Kidney capillary endothelial cell (primary cell): ENCODE data around the gene EPB41L1.
"Not testable (repeated sequence)": the region's sequence is repeated elsewhere in the genome, so short reads cannot be mapped to it uniquely, and the experiment has no call there.

Experiments
- DNase-seq: peaks from one replicate; pipeline ENCODE4 v3.0.0-alpha.2; 2018; ENCODE audit warnings: low spot score

EPB41L1 gene

DNA sequence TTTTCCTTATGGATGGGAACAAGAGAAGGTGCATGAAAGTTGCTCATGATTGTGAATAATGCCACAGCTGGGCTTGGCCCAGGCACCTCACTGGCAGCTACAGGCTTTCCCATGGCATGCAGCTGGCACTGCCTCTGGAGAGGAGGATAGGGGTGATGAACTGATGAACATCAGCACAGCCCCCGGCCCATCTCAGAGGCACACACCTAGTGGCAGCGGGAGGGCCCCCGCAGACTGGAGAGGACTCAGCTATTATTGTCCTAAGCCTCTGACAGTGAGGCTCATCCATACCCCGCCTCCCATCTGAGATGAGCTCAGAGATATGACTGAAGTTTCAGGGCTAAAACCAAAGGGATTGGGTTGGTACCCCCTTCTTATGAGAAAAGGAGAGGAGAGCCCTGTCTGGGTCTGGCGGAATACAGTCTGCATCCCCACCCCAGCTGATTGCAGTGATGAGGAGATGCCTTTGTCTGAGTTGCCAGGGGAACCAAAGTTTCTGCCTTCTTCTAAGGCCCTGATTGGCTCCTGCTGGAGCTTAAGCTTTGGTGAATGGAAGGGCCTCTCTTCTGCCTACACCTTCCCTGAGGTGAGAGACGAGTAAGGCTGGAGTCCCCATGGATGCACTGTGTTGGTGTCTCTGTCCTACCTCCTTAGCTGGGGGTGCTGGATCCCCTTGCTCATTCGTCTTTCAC, 27.6 kb upstream of the EPB41L1 start:
- DNase-seq, result no peak

DNA sequence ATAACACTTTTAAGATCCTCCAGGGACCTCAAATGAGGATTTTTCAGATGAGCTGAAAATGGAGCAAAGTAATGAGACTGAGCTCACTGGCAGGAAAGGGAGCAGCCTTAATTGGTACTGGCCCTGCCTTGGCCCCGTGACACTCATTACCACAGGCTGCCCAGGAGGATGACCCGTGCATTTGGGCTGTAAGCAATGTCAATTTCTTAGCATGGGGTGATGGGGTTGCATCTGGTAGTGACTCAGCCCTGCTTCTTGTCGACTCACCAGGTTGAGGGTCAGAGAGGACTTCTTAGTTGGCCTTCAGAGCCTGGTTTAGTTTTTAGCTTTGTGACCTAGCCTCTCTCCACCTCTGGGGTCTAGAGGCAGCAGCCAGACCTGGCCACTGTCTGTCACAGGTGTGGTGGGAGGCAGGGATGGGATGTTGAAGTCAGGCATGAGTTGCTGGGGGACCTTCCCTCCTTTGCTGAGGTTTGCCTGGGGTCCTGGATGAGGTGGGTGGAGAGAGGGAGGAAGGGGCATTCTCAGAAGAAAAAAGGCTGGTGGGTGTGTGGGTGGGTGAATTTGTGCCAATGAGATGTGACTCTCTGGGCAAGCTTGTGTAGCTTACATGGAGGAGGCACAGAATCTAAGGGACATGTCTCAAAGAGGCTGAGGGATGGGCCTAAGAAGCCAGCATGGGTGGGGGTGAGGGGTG, 25.9 kb upstream of the EPB41L1 start:
- DNase-seq, result peak; percentile 48

DNA sequence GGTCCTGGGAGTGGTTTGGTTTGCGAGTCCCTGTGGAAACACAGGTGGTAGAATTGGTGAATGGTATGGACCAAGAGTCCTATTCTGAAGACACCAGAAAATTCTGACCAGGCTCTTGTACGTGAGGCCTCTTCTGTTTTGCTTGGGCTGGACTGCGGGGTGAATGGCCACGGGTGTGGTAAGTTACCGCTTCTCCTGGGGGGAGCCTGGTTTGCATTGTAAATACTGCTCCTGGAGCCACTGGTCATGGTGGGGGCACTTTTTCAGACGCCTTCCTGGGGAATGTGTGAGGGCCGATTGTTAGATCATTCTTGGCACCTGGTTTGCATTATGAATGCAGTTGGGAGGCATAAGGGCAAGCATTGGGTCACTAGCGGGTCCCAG, 25.4 kb upstream of the EPB41L1 start:
- DNase-seq, result no peak

DNA sequence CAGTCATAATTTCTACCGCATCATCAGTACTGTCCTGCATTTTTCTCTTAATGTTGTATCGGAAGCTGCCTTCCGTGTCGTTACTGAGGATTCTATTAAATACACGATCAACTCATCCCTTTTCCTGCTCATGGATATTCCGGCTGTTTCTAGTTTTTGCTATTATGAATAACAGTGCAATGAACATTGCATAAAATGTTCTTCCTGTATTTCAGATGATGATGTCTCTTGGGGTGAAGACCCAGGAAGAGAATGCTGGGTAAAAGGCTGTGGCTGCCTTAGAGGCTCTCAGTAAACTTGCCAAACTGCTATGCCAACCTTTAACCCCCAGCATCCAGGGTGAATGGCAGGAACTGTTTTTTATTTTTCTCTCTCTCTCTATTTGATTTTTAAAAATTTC, 24.1 kb upstream of the EPB41L1 start:
- DNase-seq, result no peak

DNA sequence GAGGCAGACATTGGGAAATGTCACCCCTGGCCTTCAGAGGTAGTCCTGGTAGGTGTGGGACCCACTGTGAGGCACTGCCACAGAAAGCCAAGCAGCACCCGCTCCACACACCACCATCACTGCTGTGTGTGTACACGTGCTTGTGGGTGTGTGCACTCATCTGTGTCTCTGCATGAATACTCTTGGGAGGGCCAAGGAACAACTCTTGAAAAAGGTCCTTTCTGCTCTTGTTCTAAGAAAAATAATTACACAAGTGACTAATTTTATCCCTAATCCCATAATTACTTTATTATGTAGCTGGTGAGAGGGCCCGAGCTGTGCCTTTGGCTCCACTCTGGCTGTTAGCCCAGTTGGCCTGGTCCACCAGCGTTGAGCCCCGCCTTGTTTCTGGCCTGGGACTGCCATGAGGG, 21.7 kb upstream of the EPB41L1 start:
- no peak for DNase-seq

DNA sequence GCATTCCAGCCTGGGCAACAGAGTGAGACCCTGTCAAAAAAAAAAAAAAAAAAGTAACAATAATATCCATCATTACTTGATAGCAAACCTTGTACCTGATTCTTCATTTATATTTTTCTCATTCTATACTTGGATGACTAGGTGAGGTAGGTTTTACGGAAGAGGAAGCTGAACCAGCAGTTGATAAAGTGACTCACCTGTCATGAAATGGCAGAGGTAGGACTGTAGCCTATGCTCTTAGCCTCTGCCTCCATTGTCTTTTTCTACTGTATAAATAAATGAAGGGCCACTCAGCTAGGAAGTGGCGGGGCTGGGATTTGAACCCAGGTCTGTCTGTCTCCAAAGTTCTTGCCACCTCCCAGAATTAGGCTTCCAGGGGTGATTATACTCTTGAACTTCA, 20.7 kb upstream of the EPB41L1 start:
- no peak for DNase-seq

DNA sequence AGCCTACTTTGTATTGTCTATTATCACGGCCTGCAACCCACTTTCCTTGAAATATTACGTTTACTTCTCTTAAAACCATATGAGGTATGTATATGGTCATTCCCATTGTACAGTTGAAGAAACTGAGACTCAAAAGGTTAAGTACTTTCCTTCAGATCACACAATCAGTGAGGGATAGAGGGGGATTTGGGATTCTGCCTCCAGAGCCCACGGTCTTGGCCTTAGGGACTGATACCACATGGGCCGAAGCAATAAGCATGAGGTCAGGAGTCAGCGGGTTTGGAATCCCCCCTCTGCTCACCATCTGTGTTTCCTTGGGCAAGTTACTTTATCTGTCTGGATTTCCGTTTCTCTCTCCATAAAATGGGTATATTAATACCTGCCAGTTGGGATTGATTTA, 19.4 kb upstream of the EPB41L1 start:
- DNase-seq, result no peak

DNA sequence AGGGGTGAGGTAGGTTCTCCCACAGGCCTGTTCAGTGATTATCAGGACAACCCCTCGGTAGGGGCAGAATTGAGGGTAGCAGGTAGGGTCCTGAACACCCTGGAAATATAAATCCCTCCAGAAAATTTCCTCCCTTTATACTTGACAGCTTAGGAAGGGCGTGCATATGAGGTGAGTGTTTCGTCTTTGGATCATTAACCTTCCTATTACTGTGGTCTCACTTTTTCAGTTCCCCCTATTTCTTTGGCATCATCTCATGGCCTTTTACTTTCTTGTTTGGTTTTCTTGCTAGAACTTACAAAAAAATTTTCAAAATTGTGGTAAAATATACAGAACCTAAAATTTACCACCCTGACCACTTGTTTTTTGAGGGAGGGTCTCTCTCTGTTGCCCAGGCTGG, 18.7 kb upstream of the EPB41L1 start:
- no peak for DNase-seq

- not testable (repeated sequence) for DNase-seq
Observed at GRCh38 chr20:36137313-36137712, 17.2 kb upstream of the EPB41L1 start.

- no peak for DNase-seq
Observed at GRCh38 chr20:36141310-36141709, 13.2 kb upstream of the EPB41L1 start.

GRCh38 chr20:36144336-36144735, 10.2 kb upstream of the EPB41L1 start:
- DNase-seq, result peak; percentile 58

- DNase-seq, result no peak
Observed at GRCh38 chr20:36145877-36146707, 8.4 kb upstream of the EPB41L1 start.

DNA sequence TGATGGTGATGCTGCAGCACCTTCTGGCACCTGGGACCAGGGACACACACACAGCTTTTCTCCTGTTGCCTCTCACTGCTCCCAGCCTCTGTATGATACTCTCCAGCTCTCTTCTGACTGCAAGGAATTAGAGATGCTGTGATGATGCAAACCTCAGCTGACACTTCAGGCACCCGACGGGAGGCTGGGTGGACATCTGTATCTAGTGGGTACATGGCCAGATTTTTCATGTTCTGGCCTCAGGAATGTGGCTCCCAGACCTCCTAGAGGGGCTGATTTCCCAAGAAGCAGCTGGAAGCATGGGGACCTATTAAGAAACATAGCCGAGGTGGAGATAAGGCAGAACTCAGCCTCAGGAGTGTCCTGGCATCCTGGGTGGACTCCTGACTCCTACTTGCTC, 6.8 kb upstream of the EPB41L1 start:
- no peak for DNase-seq

- DNase-seq, result no peak
Observed at GRCh38 chr20:36148439-36148838, 6.1 kb upstream of the EPB41L1 start.

DNA sequence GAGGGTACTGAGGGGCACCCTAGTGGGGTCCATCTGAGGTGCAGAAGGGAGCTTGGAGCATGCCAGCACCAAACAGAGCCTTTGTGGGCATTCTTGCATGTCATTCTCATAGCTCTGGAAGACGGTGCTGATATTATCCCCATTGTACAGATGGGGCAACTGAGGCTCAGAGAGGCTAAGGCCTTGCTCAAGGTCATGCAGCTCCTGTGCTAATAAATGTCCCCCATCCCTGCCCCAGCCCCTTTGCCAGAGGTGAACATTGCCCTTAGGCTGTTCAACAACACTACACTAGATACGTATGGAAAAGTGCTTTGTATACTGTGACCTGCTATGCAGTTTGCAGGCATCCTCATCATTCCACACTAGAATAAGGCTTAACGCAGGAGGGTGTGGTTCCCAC, 5.5 kb upstream of the EPB41L1 start:
- no peak for DNase-seq

DNA sequence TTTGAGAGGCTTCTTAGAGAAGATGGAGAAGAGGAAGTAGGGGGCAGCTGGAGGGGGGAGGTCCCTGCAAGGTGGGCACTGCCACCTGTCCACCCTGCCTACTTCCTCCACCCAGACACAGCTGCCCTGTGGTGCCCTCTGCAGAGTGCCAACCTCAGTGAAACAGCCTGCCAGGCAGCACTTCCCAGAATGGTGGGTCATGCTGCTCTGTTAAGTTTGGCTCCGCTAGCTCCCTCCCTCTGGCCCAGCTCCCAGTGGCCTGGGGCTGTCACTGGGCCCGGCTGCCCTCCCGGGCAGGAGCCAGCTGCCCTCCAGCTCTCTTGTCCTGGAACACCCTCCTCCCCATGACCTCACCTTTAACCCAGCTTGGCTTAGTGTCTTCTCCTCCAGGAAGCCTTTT, 5.1 kb upstream of the EPB41L1 start:
- DNase-seq, result no peak

DNA sequence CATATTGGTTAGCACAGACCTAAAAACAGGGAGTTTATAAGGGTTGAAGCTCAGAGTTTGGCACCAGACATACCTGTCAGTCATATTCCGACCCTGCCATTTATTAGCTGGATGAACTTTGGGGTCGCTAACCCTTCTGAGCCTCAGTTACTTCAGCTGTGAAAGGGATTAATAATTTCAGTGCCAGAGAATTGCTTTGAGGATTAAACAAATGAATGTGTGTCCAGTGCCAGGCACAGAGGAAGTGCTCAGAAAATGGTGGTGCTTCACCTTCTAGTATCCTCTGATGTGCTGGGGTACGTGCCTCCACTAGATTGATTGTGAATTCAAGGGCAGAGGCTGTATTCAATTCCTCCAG, 4.1 kb upstream of the EPB41L1 start:
- DNase-seq, result no peak

DNA sequence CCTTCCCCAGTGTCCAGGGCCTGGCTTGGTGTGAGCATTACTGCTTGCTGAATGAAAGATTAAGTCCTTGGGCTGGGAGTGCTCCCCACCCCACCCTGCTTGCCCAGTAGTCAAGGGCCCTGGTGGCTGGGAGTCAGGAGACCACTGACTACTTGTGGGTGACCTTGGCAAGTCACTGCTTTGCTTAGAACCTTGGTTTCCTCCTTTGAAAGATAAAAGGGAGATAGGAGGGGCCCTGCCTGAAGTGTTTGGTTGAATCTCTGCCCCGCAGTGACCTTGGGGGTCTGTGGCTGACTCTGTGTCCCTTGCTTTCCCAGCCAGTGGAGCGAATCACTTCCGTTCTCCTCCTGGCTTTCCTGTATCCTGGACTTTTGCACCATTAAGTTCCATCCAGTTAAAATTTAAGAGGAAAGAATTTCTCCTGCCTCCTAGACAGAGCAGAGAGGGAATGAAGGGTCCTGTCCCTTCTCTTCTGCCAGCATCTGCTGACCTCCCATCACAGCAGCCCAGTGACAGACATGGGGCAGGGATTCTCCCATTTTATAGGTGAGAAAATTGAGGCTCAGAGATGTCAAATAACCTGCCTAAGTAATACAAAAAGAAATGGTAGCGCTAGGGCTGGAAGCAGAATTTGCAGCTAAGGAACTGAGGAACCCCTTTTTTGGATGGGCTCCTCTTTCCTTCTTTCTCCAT, 3.5 kb upstream of the EPB41L1 start:
- DNase-seq, result no peak

GRCh38 chr20:36152261-36152660, 2.3 kb upstream of the EPB41L1 start:
- DNase-seq, result no peak

DNA sequence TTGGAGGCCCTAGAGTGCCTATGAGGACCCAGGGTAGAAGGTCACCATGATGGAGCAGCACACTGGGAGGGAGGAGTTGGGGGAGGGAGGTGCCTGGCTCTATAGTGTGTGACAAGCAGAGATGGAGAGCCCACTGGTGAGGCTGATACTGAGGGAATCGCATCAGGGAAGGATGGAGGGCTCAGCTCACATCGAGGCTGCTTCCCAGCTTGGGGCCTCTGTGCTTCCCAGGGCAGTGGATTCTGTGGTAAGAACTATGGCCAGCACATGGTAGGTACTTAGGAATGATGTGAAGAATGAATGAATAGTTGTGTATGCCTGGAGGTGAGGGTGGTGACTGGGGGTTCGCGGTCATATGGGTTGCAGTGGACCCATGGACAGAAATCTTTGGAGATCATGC, 1.3 kb upstream of the EPB41L1 start:
- DNase-seq, result no peak

DNA sequence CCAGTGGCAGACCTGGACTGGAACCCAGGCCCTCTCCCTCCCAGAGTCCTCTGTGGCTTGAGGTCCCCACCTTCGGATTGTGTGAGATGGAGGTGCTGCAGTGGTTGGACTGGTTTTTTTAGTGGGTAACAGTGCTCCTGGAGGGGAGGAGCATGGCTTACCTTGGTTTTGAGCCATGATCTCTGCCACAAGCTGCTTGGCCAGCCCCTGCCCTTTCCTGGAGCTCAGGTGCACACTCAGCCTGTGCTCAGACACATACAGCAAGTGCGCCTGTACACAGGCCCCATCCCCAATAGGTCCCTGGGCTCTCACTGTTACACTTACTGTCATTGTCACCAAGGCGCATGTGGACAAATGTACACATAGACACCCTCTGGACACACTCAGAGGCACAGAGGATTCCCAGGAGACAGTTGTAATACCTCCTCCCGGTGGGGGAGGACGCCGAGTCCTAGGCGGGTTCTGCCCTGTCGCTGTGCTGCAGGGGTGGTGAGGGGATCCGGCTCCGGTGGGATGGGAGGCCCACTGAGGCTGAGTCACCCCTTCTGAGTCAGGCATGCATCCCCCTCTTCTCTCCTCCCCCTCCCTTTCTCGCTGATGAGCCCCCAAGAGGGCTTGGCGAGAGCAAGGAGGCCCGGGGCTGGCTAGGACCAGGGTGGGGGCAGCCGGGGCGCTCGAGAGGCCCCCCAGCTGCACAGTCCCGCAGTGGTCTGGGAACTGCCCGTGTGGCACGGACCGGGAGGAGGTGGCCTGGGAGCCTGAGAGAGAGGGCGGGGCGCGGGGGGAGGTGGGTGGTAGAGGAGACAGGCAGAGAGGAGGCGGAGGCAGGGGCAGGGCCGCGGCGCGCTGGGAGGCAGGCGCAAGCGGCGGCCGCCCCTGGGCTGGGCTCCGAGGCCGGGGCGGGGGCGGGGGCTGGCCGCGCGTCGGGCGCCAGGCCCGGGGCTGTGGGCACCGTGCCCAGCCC, 522 bp upstream of the EPB41L1 start:
- DNase-seq, result peak; percentile 54

GRCh38 chr20:36155629-36155971, 1.1 kb downstream of the EPB41L1 start:
- DNase-seq, result no peak
